ENCODE results near the gene TNN. TPM values are rescaled to one million over a fixed set of nuclear protein-coding genes. Genes with fewer than 3 reads are reported as not detected.
"Not testable (repeated sequence)": the region's sequence is repeated elsewhere in the genome, so short reads cannot be mapped to it uniquely, and the experiment has no call there.

TNN gene
- 0.31 and 0.41 TPM in 2 replicates for total RNA-seq (2014; rRNA removed; shearing (Covaris generic))

- H3K36me3 ChIP-seq (replicated peaks; ENCODE audit: control insufficient read depth, insufficient read depth, low read length): no peaks in the 10 kb centered on the region
- no peak for DNase-seq
- H3K27me3 ChIP-seq (ENCODE audit: control insufficient read depth, insufficient read depth, low read length): no peaks in the 10 kb centered on the region
These were observed at the start of gene TNN for GRCh38 chr1:175067362-175068106. Gene TNN, plus strand, starts transcription at chr1:175067833. Its CDS starts 9,586 bp downstream, at chr1:175077419.

GRCh38 chr1:175019524-175019923 is 48.1 kb upstream of the TNN start:
- H3K4me3 ChIP-seq (ENCODE audit: insufficient read depth, low read depth, low read length): no peak overlapping the region
- H3K27me3 ChIP-seq (ENCODE audit: control insufficient read depth, insufficient read depth, low read length): no peaks in the 10 kb centered on the region
- no peak for DNase-seq

More at GRCh38 chr1:175067362-175068106, at the start of gene TNN:
- no peak within 1 kb of the TSS for H3K4me3 ChIP-seq (ENCODE audit: insufficient read depth, low read depth, low read length)

GRCh38 chr1:175023043-175023921 is 44.4 kb upstream of the TNN start, which contains the start of gene MRPS14:
Gene MRPS14, minus strand, starts transcription at chr1:175023425. Its CDS starts 17 bp downstream, at chr1:175023408.
- Histone ChIP-seq H3K27me3 (ENCODE audit: control insufficient read depth, insufficient read depth, low read length) (no peaks in the 10 kb centered on the region), H3K36me3 (replicated peaks; ENCODE audit: control insufficient read depth, insufficient read depth, low read length) (peaks cover 3% of the 10 kb centered on the region), H3K4me3 (ENCODE audit: insufficient read depth, low read depth, low read length) (peak within 1 kb of the TSS; percentile 98)
- DNase-seq: peak; percentile 91

More at GRCh38 chr1:175019524-175019923, 48.1 kb upstream of the TNN start:
- H3K36me3 ChIP-seq (replicated peaks; ENCODE audit: control insufficient read depth, insufficient read depth, low read length): peaks cover 6% of the 10 kb centered on the region

- DNase-seq; H3K27me3 ChIP-seq (ENCODE audit: control insufficient read depth, insufficient read depth, low read length); H3K36me3 ChIP-seq (replicated peaks; ENCODE audit: control insufficient read depth, insufficient read depth, low read length): not testable (repeated sequence)
- H3K4me3 ChIP-seq (ENCODE audit: insufficient read depth, low read depth, low read length): peak overlapping the region; percentile 98
These were observed 43.8 kb upstream of the TNN start for GRCh38 chr1:175023922-175024242.

- H3K36me3 ChIP-seq (replicated peaks; ENCODE audit: control insufficient read depth, insufficient read depth, low read length): no peaks in the 10 kb centered on the region
- no peak for DNase-seq
- H3K27me3 ChIP-seq (ENCODE audit: control insufficient read depth, insufficient read depth, low read length): no peaks in the 10 kb centered on the region
- no peak overlapping the region for H3K4me3 ChIP-seq (ENCODE audit: insufficient read depth, low read depth, low read length)
These were observed 42.9 kb upstream of the TNN start for GRCh38 chr1:175024773-175025172.

GRCh38 chr1:175033953-175034352 is 33.7 kb upstream of the TNN start:
- no peaks in the 10 kb centered on the region for H3K36me3 ChIP-seq (replicated peaks; ENCODE audit: control insufficient read depth, insufficient read depth, low read length)
- no peak overlapping the region for H3K4me3 ChIP-seq (ENCODE audit: insufficient read depth, low read depth, low read length)
- no peaks in the 10 kb centered on the region for H3K27me3 ChIP-seq (ENCODE audit: control insufficient read depth, insufficient read depth, low read length)
- DNase-seq: no peak

- Histone ChIP-seq H3K4me3 (ENCODE audit: insufficient read depth, low read depth, low read length) (no peak overlapping the region), H3K36me3 (replicated peaks; ENCODE audit: control insufficient read depth, insufficient read depth, low read length) (no peaks in the 10 kb centered on the region), H3K27me3 (ENCODE audit: control insufficient read depth, insufficient read depth, low read length) (no peaks in the 10 kb centered on the region)
- DNase-seq: no peak
These were observed 32.9 kb upstream of the TNN start for GRCh38 chr1:175034775-175035174.

- Histone ChIP-seq H3K4me3 (ENCODE audit: insufficient read depth, low read depth, low read length) (no peak overlapping the region), H3K36me3 (replicated peaks; ENCODE audit: control insufficient read depth, insufficient read depth, low read length) (no peaks in the 10 kb centered on the region), H3K27me3 (ENCODE audit: control insufficient read depth, insufficient read depth, low read length) (no peaks in the 10 kb centered on the region)
- no peak for DNase-seq
These were observed 31.8 kb upstream of the TNN start for GRCh38 chr1:175035865-175036264.

GRCh38 chr1:175036476-175036875 is 31.2 kb upstream of the TNN start:
- Histone ChIP-seq H3K27me3 (ENCODE audit: control insufficient read depth, insufficient read depth, low read length) (no peaks in the 10 kb centered on the region), H3K36me3 (replicated peaks; ENCODE audit: control insufficient read depth, insufficient read depth, low read length) (no peaks in the 10 kb centered on the region), H3K4me3 (ENCODE audit: insufficient read depth, low read depth, low read length) (no peak overlapping the region)
- DNase-seq: no peak

- no peaks in the 10 kb centered on the region for H3K27me3 ChIP-seq (ENCODE audit: control insufficient read depth, insufficient read depth, low read length)
- no peak for DNase-seq
- no peak overlapping the region for H3K4me3 ChIP-seq (ENCODE audit: insufficient read depth, low read depth, low read length)
- no peaks in the 10 kb centered on the region for H3K36me3 ChIP-seq (replicated peaks; ENCODE audit: control insufficient read depth, insufficient read depth, low read length)
These were observed 30.2 kb upstream of the TNN start for GRCh38 chr1:175037416-175037815.

GRCh38 chr1:175040324-175040879 is 27.2 kb upstream of the TNN start:
- H3K4me3 ChIP-seq (ENCODE audit: insufficient read depth, low read depth, low read length): no peak overlapping the region
- no peaks in the 10 kb centered on the region for H3K27me3 ChIP-seq (ENCODE audit: control insufficient read depth, insufficient read depth, low read length)
- no peak for DNase-seq
- no peaks in the 10 kb centered on the region for H3K36me3 ChIP-seq (replicated peaks; ENCODE audit: control insufficient read depth, insufficient read depth, low read length)

GRCh38 chr1:175042650-175043049 is 25.0 kb upstream of the TNN start:
- no peak for DNase-seq
- Histone ChIP-seq H3K27me3 (ENCODE audit: control insufficient read depth, insufficient read depth, low read length) (no peaks in the 10 kb centered on the region), H3K4me3 (ENCODE audit: insufficient read depth, low read depth, low read length) (no peak overlapping the region), H3K36me3 (replicated peaks; ENCODE audit: control insufficient read depth, insufficient read depth, low read length) (no peaks in the 10 kb centered on the region)

GRCh38 chr1:175043824-175044223 is 23.8 kb upstream of the TNN start:
- Histone ChIP-seq H3K36me3 (replicated peaks; ENCODE audit: control insufficient read depth, insufficient read depth, low read length) (no peaks in the 10 kb centered on the region), H3K4me3 (ENCODE audit: insufficient read depth, low read depth, low read length) (no peak overlapping the region), H3K27me3 (ENCODE audit: control insufficient read depth, insufficient read depth, low read length) (no peaks in the 10 kb centered on the region)
- DNase-seq: peak; percentile 36

- H3K36me3 ChIP-seq (replicated peaks; ENCODE audit: control insufficient read depth, insufficient read depth, low read length); H3K27me3 ChIP-seq (ENCODE audit: control insufficient read depth, insufficient read depth, low read length); DNase-seq; H3K4me3 ChIP-seq (ENCODE audit: insufficient read depth, low read depth, low read length): not testable (repeated sequence)
These were observed 23.0 kb upstream of the TNN start for GRCh38 chr1:175044591-175044990.

GRCh38 chr1:175045097-175045496 is 22.5 kb upstream of the TNN start:
- peak; percentile 4 for DNase-seq
- H3K36me3 ChIP-seq (replicated peaks; ENCODE audit: control insufficient read depth, insufficient read depth, low read length): no peaks in the 10 kb centered on the region
- no peaks in the 10 kb centered on the region for H3K27me3 ChIP-seq (ENCODE audit: control insufficient read depth, insufficient read depth, low read length)
- no peak overlapping the region for H3K4me3 ChIP-seq (ENCODE audit: insufficient read depth, low read depth, low read length)

All from H7 (cell line).